Hematopoietic multipotent progenitor cell treated with erythropoietin and hydrocortisone succinate and interleukin-3 and kit ligand, for 15 days (in vitro differentiated cells): Measurements from ENCODE around the gene HIP1R.
"Not testable (repeated sequence)": the region's sequence is repeated elsewhere in the genome, so short reads cannot be mapped to it uniquely, and the experiment has no call there.

Source experiments
- DNase-seq: peaks from one replicate; pipeline ENCODE4 v3.0.0-alpha.2; 2015; ENCODE audit warnings: low spot score

Gene HIP1R

GRCh38 chr12:122875590-122876220 lies 40.4 kb downstream of the HIP1R start:
- DNase-seq: no peak

DNA sequence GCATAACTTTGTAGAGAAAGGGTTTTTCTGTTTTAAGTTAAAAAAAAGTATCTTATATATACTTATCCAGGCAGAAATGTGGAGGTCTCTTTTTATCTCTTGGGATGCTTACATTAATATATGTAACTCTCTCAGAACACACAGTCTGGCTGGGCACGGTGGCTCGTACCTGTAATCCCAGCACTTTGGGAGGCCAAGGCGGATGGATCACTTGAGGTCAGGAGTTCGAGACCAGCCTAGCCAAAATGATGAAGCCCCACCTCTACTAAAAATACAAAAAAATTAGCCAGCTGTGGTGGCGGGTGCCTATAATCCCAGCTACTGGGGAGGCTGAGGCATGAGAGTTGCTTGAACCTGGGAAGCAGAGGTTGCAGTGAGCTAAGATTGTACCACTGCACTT lies 41.0 kb downstream of the HIP1R start:
- not testable (repeated sequence) for DNase-seq

- DNase-seq: no peak
Observed at GRCh38 chr12:122876731-122877130, 41.5 kb downstream of the HIP1R start.

DNA sequence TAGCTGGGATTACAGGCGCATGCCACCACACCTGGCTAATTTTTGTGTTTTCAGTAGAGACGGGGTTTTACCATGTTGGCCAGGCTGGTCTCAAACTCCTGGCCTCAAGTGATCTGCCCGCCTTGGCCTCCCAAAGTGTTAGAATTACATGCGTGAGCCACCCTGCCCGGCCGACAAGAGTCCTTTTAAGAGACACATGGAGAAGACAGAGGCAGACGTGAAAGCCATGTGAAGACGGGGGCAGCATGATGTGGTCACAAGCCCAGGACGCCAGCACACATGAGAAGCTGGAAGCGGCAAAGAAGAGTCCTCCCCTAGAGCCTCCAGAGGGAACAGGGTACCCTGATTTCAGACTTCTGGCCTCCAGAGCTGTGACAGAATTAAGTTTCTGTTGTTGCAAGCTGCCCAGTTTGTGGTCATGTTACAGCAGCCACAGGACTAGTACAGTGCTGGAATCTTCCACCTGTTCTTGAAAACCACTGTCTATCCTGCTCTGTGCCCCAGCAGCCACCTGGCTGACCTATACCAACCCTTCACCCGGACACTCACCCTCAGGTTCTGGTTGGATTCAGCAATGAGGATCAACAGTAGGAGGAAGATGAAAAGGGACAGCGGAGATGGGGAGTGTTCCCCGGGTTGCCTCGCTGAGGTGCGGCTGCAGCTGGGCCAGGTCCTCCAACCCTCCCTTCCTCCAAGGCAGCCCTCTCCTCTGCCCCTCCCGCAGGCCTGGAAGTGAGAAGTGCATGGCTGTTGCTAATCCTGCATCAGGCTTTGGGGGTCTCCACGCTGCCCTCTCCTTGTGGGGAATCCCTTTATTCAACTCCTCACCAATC lies 43.7 kb downstream of the HIP1R start:
- DNase-seq: no peak

GRCh38 chr12:122880155-122880667 lies 45.0 kb downstream of the HIP1R start:
- no peak for DNase-seq

DNA sequence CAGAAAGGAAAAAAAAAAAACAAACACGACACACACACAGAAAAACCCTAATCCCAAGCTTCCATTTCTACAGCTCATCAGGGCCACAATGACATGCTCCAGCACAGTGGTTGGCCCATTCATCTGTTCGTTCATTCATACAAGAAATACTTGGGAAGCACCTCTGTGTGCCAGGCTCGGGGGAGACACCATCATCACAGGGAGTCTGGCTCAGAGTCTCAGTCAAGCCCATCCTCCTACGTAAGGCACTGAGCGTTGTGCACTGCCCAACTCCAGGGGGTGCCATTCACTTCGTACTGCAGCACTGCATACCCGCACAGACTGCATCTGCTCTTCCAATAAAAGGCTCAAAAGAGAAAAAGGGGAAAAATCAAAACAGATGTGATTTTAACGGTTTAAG lies 45.4 kb downstream of the HIP1R start:
- peak; percentile 58 for DNase-seq

- no peak for DNase-seq
Observed at GRCh38 chr12:122882908-122883558, 47.8 kb downstream of the HIP1R start.

GRCh38 chr12:122884091-122884826 lies 49.0 kb downstream of the HIP1R start:
- no peak for DNase-seq

- no peak for DNase-seq
Observed at GRCh38 chr12:122884860-122885259, 49.6 kb downstream of the HIP1R start.

DNA sequence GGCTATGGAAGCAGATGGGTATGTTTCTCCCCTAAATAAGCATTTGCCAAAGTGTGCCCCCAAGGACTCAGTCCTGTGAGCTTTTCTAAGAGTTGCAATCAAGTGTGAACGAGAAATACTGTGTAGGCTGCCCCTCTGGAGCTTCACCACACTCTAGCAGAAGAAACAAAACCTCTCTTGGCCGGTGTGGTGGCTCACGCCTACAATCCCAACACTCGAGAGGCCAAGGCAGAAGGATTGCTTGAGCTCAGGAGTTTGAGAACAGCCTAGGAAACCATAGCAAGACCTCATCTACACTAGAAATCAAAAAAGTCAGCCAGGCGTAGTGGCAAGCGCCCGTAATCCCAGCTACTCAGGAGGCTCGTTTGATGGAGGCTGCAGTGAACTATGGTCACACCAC lies 50.9 kb downstream of the HIP1R start:
- no peak for DNase-seq

DNA sequence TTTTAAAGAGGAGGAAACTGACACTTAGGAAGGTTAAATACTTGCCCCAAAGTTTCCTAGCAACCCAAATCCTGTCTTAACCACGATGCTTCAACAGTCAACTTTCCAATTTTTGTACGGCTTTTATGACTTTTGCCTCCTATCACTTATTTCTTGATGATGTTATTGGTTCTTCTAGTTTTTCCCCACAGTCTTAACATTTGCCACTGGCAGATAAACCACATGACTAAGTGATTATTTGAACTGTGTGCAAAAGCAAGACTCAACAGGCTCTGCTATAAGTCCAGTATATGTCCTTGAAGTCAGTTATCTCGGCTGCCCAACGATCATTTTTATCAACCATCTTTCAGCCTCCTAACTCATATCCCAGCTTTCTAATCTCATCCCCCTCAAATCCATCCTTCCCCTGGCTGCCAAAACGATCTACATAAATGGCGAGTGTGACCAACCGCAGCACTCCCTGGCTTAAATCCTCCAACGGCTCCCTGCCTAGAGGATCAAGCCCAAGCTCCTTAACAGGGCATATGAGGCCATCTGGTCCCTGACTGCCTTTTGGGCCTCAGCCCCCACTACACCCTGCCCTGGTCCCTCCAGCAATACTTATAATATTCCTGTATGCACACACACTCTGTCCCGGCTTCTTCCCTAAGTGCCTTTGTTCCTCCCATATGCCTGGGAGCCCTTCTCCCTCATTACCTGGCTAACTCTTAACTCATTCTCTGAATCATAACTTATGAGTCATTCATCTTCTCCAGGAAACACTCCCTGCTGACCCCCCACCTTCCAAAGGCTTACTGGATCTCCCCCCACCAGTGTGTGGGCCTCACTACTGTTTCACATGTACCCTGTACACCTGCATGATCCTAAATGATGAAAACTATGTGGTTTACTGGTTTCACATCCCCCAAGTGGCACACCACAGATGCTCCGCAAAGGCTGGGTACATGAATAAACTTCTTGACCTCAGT lies 51.9 kb downstream of the HIP1R start:
- DNase-seq: peak; percentile 73

GRCh38 chr12:122887819-122888212 lies 52.6 kb downstream of the HIP1R start:
- no peak for DNase-seq

- DNase-seq: peak; percentile 46
Observed at GRCh38 chr12:122888232-122888752, 53.0 kb downstream of the HIP1R start.

GRCh38 chr12:122889761-122890520 lies 54.7 kb downstream of the HIP1R start:
- DNase-seq: peak; percentile 54

GRCh38 chr12:122891661-122892525 lies 56.6 kb downstream of the HIP1R start:
- no peak for DNase-seq

DNA sequence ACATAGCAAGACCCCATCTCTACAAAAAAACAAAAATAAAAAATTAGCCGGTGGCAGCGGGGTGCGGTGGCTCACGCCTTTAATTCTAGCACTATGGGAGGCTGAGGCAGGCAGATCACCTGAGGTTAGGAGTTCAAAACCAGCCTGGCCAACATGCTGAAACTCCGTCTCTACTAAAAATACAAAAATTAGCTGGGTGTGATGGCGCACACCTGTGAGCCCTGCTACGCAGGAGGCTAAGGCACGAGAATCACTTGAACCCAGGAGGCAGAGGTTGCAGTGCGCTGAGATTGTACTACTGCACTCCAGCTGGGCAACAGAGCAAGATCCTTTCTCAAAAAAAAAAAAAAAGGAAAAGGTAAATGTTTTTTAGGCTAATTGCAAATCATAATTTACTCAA lies 57.5 kb downstream of the HIP1R start:
- DNase-seq: not testable (repeated sequence)

GRCh38 chr12:122893208-122894153 lies 58.2 kb downstream of the HIP1R start:
- no peak for DNase-seq
